Cardiac muscle cell (in vitro differentiated cells and primary cell): ENCODE data around the gene GPR155. TPM values are rescaled to one million over a fixed set of nuclear protein-coding genes. Genes with fewer than 3 reads are reported as not detected.

Source experiments
- DNase-seq, 2 donors: peaks; one replicate each; pipeline versions ENCODE4 v3.0.0 to v3.0.0-alpha.2; 2010 to 2017; ENCODE audit warnings: low read depth in 1 of 2, low spot score in 1 of 2
- H3K27ac ChIP-seq: fragments of 200-600 bp; sonication (generic); 2 replicates; pipeline ENCODE4 v1.5.1; 2016
- H3K27me3 ChIP-seq: fragments of 200-600 bp; sonication (generic); 2 replicates; pipeline ENCODE4 v1.6.0; 2016; ENCODE audit warnings: control low read depth
- H3K36me3 ChIP-seq: fragments of 200-600 bp; sonication (generic); 2 replicates; pipeline ENCODE4 v1.5.1; 2016; ENCODE audit warnings: control low read depth
- H3K4me1 ChIP-seq: fragments of 200-600 bp; sonication (generic); 2 replicates; pipeline ENCODE4 v1.8.1; 2017; ENCODE audit warnings: low read depth, mild to moderate bottlenecking, mixed run types
- H3K4me3 ChIP-seq: fragments of 200-600 bp; sonication (generic); 2 replicates; pipeline ENCODE4 v1.5.1; 2016; ENCODE audit warnings: mild to moderate bottlenecking
- H3K9me3 ChIP-seq: fragments of 200-600 bp; sonication (generic); 2 replicates; pipeline ENCODE4 v1.5.1; 2017; ENCODE audit warnings: low read depth, mild to moderate bottlenecking, control low read depth
- polyA plus RNA-seq: library from polyadenylated mRNA; unstranded; fragments of >200 nt; fragmentation: Nextera tagmentation; extraction: Ambion mirVana; gene quantifications from 2 replicates; pipeline ENCODE4 v1.2.1, GENCODE V29; 2016
- total RNA-seq: library from RNA; depleted of rRNA; stranded (reverse); fragments of >200 nt; gene quantifications from 2 replicates; pipeline ENCODE4 v1.2.3, GENCODE V29; 2016
- TF ChIP-seq, protein P1 (sequence below): IDR thresholded peaks from 2 replicates; pipeline ENCODE4 v1.5.1; 2012; ENCODE audit warnings: low read depth, mild to moderate bottlenecking, low read length

The GPR155 gene, protein sequence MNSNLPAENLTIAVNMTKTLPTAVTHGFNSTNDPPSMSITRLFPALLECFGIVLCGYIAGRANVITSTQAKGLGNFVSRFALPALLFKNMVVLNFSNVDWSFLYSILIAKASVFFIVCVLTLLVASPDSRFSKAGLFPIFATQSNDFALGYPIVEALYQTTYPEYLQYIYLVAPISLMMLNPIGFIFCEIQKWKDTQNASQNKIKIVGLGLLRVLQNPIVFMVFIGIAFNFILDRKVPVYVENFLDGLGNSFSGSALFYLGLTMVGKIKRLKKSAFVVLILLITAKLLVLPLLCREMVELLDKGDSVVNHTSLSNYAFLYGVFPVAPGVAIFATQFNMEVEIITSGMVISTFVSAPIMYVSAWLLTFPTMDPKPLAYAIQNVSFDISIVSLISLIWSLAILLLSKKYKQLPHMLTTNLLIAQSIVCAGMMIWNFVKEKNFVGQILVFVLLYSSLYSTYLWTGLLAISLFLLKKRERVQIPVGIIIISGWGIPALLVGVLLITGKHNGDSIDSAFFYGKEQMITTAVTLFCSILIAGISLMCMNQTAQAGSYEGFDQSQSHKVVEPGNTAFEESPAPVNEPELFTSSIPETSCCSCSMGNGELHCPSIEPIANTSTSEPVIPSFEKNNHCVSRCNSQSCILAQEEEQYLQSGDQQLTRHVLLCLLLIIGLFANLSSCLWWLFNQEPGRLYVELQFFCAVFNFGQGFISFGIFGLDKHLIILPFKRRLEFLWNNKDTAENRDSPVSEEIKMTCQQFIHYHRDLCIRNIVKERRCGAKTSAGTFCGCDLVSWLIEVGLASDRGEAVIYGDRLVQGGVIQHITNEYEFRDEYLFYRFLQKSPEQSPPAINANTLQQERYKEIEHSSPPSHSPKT
- 2.7 and 4.0 TPM in 2 replicates for total RNA-seq
- 7.9 and 8.5 TPM in 2 replicates for polyA plus RNA-seq

DNA sequence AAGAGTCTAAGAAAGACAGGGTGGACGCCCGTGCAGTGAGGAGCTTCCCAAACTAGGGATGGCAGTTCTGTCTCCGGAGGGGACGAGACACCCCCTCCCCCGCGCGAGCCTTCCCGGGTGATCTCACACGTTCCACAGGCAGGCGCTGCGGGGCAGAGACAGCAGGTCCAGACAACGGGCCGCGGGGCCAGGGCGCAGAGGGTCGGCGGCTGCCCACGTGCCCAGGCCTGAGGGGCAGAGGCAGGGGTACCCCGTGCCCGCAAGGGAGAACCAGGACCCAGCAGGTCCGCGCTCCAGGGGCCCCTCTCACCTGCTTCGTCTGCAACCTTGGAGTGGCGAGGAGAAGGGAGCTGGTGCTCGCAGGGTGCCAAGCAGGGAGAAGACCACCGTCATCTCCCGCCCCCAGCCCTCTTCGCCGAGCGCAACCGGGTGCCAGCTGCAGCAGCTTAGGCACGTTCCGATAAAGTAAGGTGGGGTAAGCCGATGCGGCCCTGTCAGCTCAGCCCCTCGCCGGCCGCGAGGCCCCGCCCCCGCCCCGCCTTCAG is at the start of gene GPR155:
GPR155 (minus strand) TSS at position 467 of the 545 bp plus-strand sequence. CDS start 5,073 bp downstream, outside the sequence.
- DNase-seq, result peak; percentile 33 to 65
- TF ChIP-seq, protein P1, sequence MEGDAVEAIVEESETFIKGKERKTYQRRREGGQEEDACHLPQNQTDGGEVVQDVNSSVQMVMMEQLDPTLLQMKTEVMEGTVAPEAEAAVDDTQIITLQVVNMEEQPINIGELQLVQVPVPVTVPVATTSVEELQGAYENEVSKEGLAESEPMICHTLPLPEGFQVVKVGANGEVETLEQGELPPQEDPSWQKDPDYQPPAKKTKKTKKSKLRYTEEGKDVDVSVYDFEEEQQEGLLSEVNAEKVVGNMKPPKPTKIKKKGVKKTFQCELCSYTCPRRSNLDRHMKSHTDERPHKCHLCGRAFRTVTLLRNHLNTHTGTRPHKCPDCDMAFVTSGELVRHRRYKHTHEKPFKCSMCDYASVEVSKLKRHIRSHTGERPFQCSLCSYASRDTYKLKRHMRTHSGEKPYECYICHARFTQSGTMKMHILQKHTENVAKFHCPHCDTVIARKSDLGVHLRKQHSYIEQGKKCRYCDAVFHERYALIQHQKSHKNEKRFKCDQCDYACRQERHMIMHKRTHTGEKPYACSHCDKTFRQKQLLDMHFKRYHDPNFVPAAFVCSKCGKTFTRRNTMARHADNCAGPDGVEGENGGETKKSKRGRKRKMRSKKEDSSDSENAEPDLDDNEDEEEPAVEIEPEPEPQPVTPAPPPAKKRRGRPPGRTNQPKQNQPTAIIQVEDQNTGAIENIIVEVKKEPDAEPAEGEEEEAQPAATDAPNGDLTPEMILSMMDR, result peak; percentile 3
- peak within 1 kb of the TSS; percentile 91 for H3K27ac ChIP-seq

DNA sequence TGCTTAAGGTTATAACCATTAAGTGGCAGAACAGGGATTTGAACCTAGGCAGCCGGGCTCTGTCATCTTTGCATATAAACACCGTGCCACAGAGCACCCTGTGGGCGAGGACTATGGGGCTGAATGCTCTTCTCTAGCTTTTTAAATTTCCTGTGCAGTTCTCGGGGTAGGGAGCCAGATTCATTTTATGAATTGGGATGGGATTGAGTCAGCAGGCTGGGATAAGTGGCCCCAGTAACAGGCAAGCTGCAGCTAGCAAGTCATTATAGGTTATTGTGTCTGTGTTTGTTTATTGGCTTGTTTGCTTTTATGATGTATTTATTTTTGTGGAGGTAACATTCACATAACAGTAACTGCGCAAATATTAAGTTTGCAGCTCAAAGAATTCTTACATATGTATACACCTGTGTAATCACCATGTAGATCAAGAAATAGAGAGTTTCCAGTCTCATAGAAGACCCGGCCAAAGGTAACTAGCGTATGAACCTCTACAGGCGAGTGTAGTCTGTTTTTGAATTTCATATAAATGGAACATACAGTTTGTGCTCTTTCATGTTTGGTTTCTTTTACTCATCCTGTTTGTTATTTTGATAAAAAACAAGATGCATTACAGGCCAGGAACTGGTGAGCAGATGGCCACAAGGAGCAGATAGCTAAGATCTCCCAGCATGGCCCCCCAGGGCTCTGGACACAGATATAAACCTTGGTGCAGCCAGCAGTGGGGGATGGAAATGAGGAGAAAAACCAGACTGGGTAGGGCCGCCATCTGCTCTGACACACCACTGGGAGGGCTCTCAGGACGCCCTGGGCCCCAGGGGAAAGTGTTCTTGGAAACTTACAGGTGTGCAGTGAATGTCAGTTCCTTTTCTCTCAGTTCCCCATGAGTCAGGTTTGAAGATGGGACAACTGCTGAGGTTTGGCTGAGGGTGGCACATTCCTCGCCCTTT is 49.2 kb upstream of the GPR155 start:
- H3K36me3 ChIP-seq, result no peaks in the 10 kb centered on the region
- no peaks in the 10 kb centered on the region for H3K9me3 ChIP-seq
- TF ChIP-seq, protein P1, result no peak
- no peak overlapping the region for H3K4me3 ChIP-seq
- H3K27me3 ChIP-seq, result no peaks in the 10 kb centered on the region
- H3K4me1 ChIP-seq, result no peaks in the 10 kb centered on the region
- no peak overlapping the region for H3K27ac ChIP-seq
- DNase-seq, result no peak

More for the DNA sequence above, at the start of gene GPR155:
- no peaks in the 10 kb centered on the region for H3K36me3 ChIP-seq
- H3K27me3 ChIP-seq, result no peaks in the 10 kb centered on the region
- peak within 1 kb of the TSS; percentile 65 for H3K4me3 ChIP-seq
- no peaks in the 10 kb centered on the region for H3K9me3 ChIP-seq
- H3K4me1 ChIP-seq, result no peaks in the 10 kb centered on the region

DNA sequence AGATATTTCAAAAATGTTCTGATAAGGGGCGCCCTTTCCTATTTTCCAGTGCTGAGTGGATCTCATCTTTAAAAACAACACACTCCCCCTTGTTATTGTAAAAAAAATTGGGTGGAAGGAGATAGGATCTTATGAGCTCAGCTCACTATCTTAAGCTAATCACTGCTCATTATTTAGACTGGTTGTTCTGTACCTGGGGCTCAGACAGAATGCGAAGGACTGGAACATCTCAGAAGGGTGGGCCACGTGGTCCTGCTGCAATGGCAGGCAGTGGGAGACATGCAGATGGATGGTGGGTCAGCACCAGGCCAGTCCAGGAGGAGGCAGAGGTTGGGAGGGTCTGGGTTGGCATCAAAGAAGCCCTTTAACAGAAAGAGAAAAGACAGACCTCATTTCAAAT is 48.3 kb upstream of the GPR155 start:
- no peaks in the 10 kb centered on the region for H3K27me3 ChIP-seq
- H3K27ac ChIP-seq, result no peak overlapping the region
- no peaks in the 10 kb centered on the region for H3K9me3 ChIP-seq
- TF ChIP-seq, protein P1, result no peak
- no peaks in the 10 kb centered on the region for H3K4me1 ChIP-seq
- H3K4me3 ChIP-seq, result no peak overlapping the region
- no peaks in the 10 kb centered on the region for H3K36me3 ChIP-seq
- no peak for DNase-seq

DNA sequence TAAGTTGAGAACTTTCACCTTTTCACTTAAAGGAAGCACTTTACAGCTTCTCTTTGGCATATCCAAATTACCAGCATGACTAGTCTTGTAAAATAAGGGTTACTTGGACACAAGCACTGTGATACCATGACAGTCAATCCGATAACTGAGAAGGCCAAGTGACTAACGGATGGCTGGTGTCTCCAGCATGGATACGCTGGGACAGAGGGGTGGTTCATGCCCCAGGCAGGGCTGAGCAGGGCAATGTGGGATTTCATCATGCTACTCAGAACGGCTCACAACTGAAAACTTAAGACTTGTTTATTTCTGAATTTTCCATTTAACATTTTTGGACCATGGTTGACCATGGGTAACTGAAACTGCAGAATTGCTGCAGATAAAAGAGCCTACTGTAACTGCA is 43.1 kb upstream of the GPR155 start:
- no peaks in the 10 kb centered on the region for H3K27me3 ChIP-seq
- TF ChIP-seq, protein P1, result no peak
- no peak overlapping the region for H3K4me3 ChIP-seq
- no peak for DNase-seq
- H3K4me1 ChIP-seq, result no peaks in the 10 kb centered on the region
- H3K9me3 ChIP-seq, result no peaks in the 10 kb centered on the region
- no peaks in the 10 kb centered on the region for H3K36me3 ChIP-seq
- H3K27ac ChIP-seq, result no peak overlapping the region
